ENCODE results near the gene OSBPL3.

OSBPL3 gene

DNA sequence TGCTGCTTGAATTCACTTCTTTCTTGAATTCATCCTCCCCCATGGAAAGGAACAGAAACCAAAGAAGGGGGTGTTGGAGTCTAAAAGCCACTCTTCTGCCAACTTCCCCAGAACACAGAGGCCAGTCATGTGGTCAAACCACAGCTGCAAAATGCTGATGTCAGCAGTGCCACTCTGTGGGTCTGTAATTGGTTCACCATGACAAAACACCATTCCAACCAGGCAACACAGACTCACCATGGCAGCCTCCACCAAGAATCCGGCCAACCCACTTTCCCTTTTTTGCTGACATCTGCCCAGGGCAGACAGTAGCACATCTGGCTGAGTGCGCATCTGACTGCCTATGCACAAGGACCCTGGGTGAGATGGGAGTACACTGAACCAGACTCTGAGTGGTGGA is 16.8 kb downstream of the OSBPL3 start:
- no peak overlapping the region for H3K4me3 ChIP-seq (ENCODE audit: insufficient read depth, low read length, poor library complexity, severe bottlenecking)
- no peak overlapping the region for H2AFZ ChIP-seq (ENCODE audit: low read depth, low read length, severe bottlenecking)
- H3K27ac ChIP-seq (ENCODE audit: low read depth, low read length) = peak overlapping the region; percentile 16; the same call in 1 of the 2 replicates
- no peaks in the 10 kb centered on the region for H3K27me3 ChIP-seq (ENCODE audit: low read length)
- no peak overlapping the region for H3K9ac ChIP-seq (ENCODE audit: low read length)
- TF ChIP-seq EZH2phosphoT487 (conservative IDR thresholded peaks at IDR 0.05; ENCODE audit: low read length) = no peak
- TF ChIP-seq, protein P1, sequence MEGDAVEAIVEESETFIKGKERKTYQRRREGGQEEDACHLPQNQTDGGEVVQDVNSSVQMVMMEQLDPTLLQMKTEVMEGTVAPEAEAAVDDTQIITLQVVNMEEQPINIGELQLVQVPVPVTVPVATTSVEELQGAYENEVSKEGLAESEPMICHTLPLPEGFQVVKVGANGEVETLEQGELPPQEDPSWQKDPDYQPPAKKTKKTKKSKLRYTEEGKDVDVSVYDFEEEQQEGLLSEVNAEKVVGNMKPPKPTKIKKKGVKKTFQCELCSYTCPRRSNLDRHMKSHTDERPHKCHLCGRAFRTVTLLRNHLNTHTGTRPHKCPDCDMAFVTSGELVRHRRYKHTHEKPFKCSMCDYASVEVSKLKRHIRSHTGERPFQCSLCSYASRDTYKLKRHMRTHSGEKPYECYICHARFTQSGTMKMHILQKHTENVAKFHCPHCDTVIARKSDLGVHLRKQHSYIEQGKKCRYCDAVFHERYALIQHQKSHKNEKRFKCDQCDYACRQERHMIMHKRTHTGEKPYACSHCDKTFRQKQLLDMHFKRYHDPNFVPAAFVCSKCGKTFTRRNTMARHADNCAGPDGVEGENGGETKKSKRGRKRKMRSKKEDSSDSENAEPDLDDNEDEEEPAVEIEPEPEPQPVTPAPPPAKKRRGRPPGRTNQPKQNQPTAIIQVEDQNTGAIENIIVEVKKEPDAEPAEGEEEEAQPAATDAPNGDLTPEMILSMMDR (IDR thresholded peaks at IDR 0.05; ENCODE audit: insufficient read depth, low read length, poor library complexity, severe bottlenecking) = no peak
- no peaks in the 10 kb centered on the region for H3K9me2 ChIP-seq (replicated peaks; ENCODE audit: insufficient read depth, low read length)
- H3K36me3 ChIP-seq (ENCODE audit: low read length) = no peaks in the 10 kb centered on the region
- H3K4me2 ChIP-seq (ENCODE audit: low read depth, low read length, poor library complexity, severe bottlenecking) = peak overlapping the region; percentile 31
- H3K79me2 ChIP-seq (ENCODE audit: insufficient read depth, low read length) = peaks cover 99% of the 10 kb centered on the region
- no peaks in the 10 kb centered on the region for H3K9me3 ChIP-seq (ENCODE audit: insufficient read depth, low read length)
- peaks cover 22% of the 10 kb centered on the region; the same call in 1 of the 2 replicates for H3F3A ChIP-seq (ENCODE audit: insufficient read depth)
- peaks cover 83% of the 10 kb centered on the region for H4K20me1 ChIP-seq (ENCODE audit: low read depth, low read length)

DNA sequence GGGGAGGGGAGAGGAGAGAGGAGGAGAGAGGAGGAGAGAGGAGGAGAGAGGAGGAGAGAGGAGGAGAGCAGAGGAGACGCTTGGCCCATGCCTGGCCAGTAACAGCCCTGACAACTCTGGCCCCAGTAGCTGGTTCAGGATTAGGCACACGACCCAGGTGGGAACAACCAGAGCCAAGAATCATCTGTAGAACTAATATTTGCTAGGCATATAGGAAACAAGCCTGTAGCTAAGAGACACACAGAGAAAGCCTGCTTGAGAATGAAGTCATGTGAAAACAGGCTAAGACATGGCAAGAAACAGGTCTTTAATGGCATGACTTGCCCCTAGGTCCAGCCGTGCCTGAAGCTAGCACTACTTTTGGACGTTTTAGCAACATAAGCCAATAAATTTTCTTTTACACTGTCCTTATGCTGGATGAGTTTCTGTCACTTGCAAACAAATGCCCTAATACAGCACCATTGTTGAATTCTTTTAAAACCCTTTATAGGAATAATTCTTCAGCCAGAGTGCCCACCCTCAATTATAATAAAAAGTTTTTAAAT is 17.5 kb downstream of the OSBPL3 start:
- Histone ChIP-seq H3K27me3 (ENCODE audit: low read length) (no peaks in the 10 kb centered on the region), H3K9me3 (ENCODE audit: insufficient read depth, low read length) (no peaks in the 10 kb centered on the region), H3K9me2 (replicated peaks; ENCODE audit: insufficient read depth, low read length) (no peaks in the 10 kb centered on the region), H3K27ac (ENCODE audit: low read depth, low read length) (no peak overlapping the region), H3K4me3 (ENCODE audit: insufficient read depth, low read length, poor library complexity, severe bottlenecking) (no peak overlapping the region), H3K36me3 (ENCODE audit: low read length) (no peaks in the 10 kb centered on the region), H3K79me2 (ENCODE audit: insufficient read depth, low read length) (peaks cover 99% of the 10 kb centered on the region), H3K4me2 (ENCODE audit: low read depth, low read length, poor library complexity, severe bottlenecking) (peak overlapping the region; percentile 31), H3K9ac (ENCODE audit: low read length) (no peak overlapping the region), H2AFZ (ENCODE audit: low read depth, low read length, severe bottlenecking) (no peak overlapping the region), H4K20me1 (ENCODE audit: low read depth, low read length) (peaks cover 85% of the 10 kb centered on the region), H3F3A (ENCODE audit: insufficient read depth) (peaks cover 17% of the 10 kb centered on the region; the same call in 1 of the 2 replicates)
- no peak for TF ChIP-seq EZH2phosphoT487 (conservative IDR thresholded peaks at IDR 0.05; ENCODE audit: low read length)
- TF ChIP-seq, protein P1 (IDR thresholded peaks at IDR 0.05; ENCODE audit: insufficient read depth, low read length, poor library complexity, severe bottlenecking) = no peak

DNA sequence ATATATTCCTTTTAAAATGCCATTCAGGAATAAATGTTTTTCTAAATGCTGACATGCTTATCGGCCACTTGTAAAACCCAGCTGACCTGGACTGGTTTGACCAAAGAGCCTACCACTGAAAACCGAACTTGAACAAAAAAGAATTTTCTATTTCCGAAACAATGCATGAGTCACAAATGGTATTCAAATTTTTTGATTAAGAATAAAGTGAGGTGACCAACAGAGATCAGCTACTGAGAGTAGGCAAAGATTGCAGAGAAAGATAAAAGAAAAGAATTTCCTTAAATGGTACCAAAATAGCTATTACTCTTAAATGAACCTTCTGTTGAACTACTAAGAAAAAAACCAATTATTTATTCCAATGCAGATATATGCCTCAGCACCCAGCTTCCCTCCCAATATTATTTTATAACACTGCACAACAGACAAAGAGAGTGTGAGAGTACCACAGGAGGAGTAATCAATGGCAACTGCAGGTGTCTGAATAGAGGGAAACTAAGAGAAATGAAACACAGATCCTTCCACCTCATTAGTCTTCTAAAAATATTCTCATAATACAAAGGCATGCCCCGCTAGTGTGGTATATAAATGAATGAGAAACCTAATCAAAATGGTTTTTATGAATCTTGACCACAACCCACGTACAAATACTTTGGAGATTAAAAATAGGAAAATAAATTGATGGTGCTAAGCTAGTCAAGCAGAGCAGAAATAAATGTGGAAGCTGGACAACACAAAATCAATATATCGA is 20.1 kb downstream of the OSBPL3 start:
- H3K4me2 ChIP-seq (ENCODE audit: low read depth, low read length, poor library complexity, severe bottlenecking) = no peak overlapping the region
- H4K20me1 ChIP-seq (ENCODE audit: low read depth, low read length) = peaks cover 79% of the 10 kb centered on the region
- TF ChIP-seq EZH2phosphoT487 (conservative IDR thresholded peaks at IDR 0.05; ENCODE audit: low read length) = no peak
- TF ChIP-seq, protein P1 (IDR thresholded peaks at IDR 0.05; ENCODE audit: insufficient read depth, low read length, poor library complexity, severe bottlenecking) = no peak
- no peaks in the 10 kb centered on the region for H3K9me2 ChIP-seq (replicated peaks; ENCODE audit: insufficient read depth, low read length)
- no peaks in the 10 kb centered on the region for H3K9me3 ChIP-seq (ENCODE audit: insufficient read depth, low read length)
- no peak overlapping the region for H3K27ac ChIP-seq (ENCODE audit: low read depth, low read length)
- 0 out of 2 replicates have a peak, but pooled peaks cover 5% of the 10 kb centered on the region for H3F3A ChIP-seq (ENCODE audit: insufficient read depth)
- H3K4me3 ChIP-seq (ENCODE audit: insufficient read depth, low read length, poor library complexity, severe bottlenecking) = no peak overlapping the region
- peaks cover 99% of the 10 kb centered on the region for H3K79me2 ChIP-seq (ENCODE audit: insufficient read depth, low read length)
- no peak overlapping the region for H3K9ac ChIP-seq (ENCODE audit: low read length)
- H2AFZ ChIP-seq (ENCODE audit: low read depth, low read length, severe bottlenecking) = no peak overlapping the region
- no peaks in the 10 kb centered on the region for H3K36me3 ChIP-seq (ENCODE audit: low read length)
- no peaks in the 10 kb centered on the region for H3K27me3 ChIP-seq (ENCODE audit: low read length)
